Spinal cord (tissue), 10 donors: ENCODE data around the gene SYNPO2. TPM values are rescaled to one million over a fixed set of nuclear protein-coding genes. Genes with fewer than 3 reads are reported as not detected.
"Not testable (repeated sequence)": the region's sequence is repeated elsewhere in the genome, so short reads cannot be mapped to it uniquely, and the experiment has no call there.

Source experiments
- DNase-seq, 6 donors: peaks; one replicate each; pipeline versions ENCODE4 v3.0.0 to v3.0.0-alpha.2; 2013 to 2015; ENCODE audit warnings: low spot score in 6 of 6, low read depth in 4 of 6
- H3K27ac ChIP-seq: one replicate; pipeline ENCODE4 v1.5.1; 2013; ENCODE audit warnings: low read depth, low read length, control low read depth
- H3K27me3 ChIP-seq: one replicate; pipeline ENCODE4 v1.6.1; 2013; ENCODE audit warnings: low read length; ENCODE audit not compliant: control insufficient read depth, insufficient read depth
- H3K36me3 ChIP-seq: one replicate; pipeline ENCODE4 v1.6.1; 2013; ENCODE audit warnings: low read length; ENCODE audit not compliant: control insufficient read depth, insufficient read depth
- H3K4me1 ChIP-seq: one replicate; pipeline ENCODE4 v1.6.1; 2013; ENCODE audit warnings: low read length; ENCODE audit not compliant: control insufficient read depth, insufficient read depth
- H3K4me3 ChIP-seq: one replicate; pipeline ENCODE4 v1.5.1; 2013; ENCODE audit warnings: low read depth, low read length, control low read depth
- H3K9me3 ChIP-seq: one replicate; pipeline ENCODE4 v1.6.1; 2013; ENCODE audit warnings: low read length; ENCODE audit not compliant: control insufficient read depth, insufficient read depth
- WGBS: methylation state at CpG from one replicate; pipeline ENCODE4 v1.1.5; 2013; ENCODE audit warnings: missing lambda C conversion rate; ENCODE audit not compliant: insufficient coverage; 5-methylcytosine and 5-hydroxymethylcytosine counted together
- polyA plus RNA-seq, 2 donors: library from polyadenylated mRNA; unstranded; fragments of 120-200 nt; gene quantifications; one replicate each; pipeline ENCODE4 v1.2.1, GENCODE V29; 2013; ENCODE audit not compliant: insufficient read length in 2 of 2
- total RNA-seq, 2 donors: library from RNA; depleted of rRNA in 1 of 2; stranded (reverse); fragments of 120-200 nt in 1 of 2; fragments of >200 nt in 1 of 2; gene quantifications; one replicate each; pipeline versions ENCODE4 v1.2.3 to v1.2.4, GENCODE V29; 2013 to 2014
- donor health status: healthy.

The SYNPO2 gene
- total and polyA plus RNA-seq, 4 donors = 6.1 to 14.3 (median 9.7) TPM

DNA sequence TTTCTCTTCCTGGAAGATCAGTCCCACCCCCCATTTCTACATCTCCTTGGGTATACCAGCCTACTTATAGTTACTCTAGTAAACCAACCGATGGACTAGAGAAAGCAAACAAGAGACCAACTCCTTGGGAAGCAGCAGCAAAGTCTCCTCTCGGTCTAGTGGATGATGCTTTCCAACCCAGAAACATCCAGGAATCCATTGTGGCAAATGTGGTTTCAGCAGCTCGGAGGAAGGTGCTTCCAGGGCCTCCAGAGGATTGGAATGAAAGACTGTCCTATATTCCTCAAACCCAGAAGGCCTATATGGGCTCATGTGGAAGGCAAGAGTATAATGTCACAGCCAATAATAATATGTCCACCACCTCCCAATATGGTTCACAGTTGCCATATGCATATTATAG is 168.8 kb downstream of the SYNPO2 start:
- Histone ChIP-seq H3K9me3 (no peaks in the 10 kb centered on the region), H3K36me3 (no peaks in the 10 kb centered on the region), H3K27me3 (no peaks in the 10 kb centered on the region), H3K4me3 (no peak overlapping the region), H3K27ac (no peak overlapping the region), H3K4me1 (no peaks in the 10 kb centered on the region)
- no peak for DNase-seq
- WGBS = no CpG with 5 or more reads among the region's 3 CpGs

DNA sequence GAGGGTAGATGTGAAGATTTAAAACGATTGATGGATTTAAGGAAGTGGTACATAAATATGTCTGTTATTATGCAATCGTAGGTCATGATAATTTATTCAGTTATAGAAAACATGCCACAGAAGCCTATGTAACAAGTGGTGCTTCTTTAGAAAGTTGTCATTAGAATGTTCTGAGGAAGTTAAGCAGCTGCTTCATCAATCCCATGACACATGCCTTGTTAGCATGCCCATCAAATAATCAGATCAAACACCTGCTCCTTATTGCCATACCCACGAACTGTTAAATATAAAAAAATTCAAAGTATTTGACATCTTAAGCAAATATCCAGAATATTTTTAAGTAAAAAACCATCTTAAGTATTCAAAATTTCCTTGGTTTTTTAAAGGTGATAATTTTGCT is 170.6 kb downstream of the SYNPO2 start:
- H3K4me3 ChIP-seq = no peak overlapping the region
- H3K27me3 ChIP-seq = no peaks in the 10 kb centered on the region
- DNase-seq = no peak
- no peaks in the 10 kb centered on the region for H3K4me1 ChIP-seq
- H3K9me3 ChIP-seq = no peaks in the 10 kb centered on the region
- no peak overlapping the region for H3K27ac ChIP-seq
- WGBS = no CpG with 5 or more reads among the region's 3 CpGs
- H3K36me3 ChIP-seq = no peaks in the 10 kb centered on the region

DNA sequence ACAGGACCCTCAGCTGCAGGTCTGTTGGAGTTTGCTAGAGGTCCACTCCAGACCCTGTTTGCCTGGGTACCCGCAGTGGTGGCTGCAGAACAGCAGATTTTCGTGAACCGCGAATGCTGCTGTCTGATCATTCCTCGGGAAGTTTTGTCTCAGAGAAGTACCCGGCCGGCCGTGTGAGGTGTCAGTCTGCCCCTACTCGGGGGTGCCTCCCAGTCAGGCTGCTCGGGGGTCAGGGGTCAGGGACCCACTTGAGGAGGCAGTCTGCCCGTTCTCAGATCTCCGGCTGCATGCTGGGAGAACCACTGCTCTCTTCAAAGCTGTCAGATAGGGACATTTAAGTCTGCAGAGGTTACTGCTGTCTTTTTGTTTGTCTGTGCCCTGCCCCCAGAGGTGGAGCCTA is 178.5 kb downstream of the SYNPO2 start:
- WGBS = no CpG with 5 or more reads among the region's 12 CpGs
- H3K9me3 ChIP-seq, H3K27ac ChIP-seq, H3K4me3 ChIP-seq, H3K4me1 ChIP-seq, DNase-seq, H3K36me3 ChIP-seq, H3K27me3 ChIP-seq: not testable (repeated sequence)

DNA sequence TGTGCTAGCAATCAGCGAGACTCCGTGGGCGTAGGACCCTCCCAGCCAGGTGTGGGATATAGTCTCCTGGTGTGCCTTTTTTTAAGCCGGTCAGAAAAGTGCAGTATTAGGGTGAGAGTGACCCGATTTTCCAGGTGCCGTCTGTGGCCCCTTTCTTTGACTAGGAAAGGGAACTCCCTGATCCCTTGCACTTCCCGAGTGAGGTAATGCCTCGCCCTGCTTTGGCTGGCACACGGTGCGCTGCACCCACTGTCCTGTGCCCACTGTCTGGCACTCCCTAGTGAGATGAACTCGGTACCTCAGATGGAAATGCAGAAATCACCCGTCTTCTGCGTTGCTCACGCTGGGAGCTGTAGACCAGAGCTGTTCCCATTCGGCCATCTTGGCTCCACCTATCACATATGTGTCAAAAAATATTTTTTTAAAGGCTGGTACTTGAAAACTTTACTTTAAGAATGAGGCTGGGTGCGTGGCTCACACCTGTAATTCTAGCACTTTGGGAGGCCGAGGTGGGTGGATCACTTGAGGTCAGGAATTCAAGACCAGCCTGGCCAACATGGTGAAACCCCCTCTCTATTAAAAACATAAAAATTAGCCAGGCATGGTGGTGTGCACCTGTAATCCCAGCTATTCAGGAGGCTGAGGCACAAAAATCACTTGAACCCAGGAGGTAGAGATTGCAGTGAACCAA is 179.2 kb downstream of the SYNPO2 start:
- H3K4me1 ChIP-seq, H3K36me3 ChIP-seq, H3K27ac ChIP-seq, H3K9me3 ChIP-seq, H3K27me3 ChIP-seq, H3K4me3 ChIP-seq, DNase-seq: not testable (repeated sequence)
- WGBS = 76% methylated on average over 5 of the region's 17 CpGs

DNA sequence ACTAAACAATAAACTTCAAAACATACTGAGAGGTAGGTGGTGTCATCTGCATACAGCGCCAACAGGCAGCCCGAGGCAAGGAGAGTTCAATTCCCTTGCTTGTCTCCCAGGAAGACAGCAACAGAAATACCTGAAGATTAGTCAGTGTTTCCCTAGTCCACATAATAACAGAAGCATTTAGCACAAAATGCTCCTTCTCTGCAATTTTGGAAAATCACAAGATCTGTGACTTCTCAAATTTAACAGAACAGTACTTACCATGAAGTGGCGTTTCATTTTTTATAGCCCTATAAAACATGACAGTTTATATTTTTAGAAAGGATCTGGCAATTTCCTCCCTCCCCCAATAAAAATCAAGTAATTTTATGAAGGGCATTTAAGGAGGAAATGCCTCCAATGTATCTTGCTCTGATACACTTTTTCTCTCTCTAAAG is 179.9 kb downstream of the SYNPO2 start:
- 79% methylated on average over 2 of the region's 3 CpGs for WGBS
- H3K27ac ChIP-seq = no peak overlapping the region

DNA sequence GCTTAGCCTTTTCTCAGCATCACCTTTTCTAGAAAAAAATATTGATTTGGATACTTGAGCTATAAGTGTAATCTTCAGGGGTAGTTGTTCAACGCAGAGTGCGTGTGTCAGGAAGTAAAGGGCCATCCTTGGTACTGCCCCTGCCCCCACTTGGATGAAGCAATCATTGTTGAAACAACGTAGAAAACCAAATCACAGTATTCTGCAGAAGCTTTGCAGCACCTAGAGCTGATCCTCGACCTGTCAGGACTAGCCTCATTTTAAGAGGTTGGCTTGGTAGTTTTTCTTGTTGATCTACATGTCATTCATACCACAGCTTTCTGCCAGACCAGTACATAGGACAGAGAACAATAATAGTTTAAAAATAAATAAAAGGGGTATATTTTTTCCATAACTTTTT is 181.6 kb downstream of the SYNPO2 start:
- no peak for DNase-seq
- H3K4me1 ChIP-seq = no peaks in the 10 kb centered on the region
- no peaks in the 10 kb centered on the region for H3K36me3 ChIP-seq
- H3K27me3 ChIP-seq = no peaks in the 10 kb centered on the region
- no peak overlapping the region for H3K27ac ChIP-seq
- H3K4me3 ChIP-seq = no peak overlapping the region
- WGBS = 83% methylated on average over 2 of the region's 4 CpGs
- H3K9me3 ChIP-seq = no peaks in the 10 kb centered on the region

More for the DNA sequence above, 179.9 kb downstream of the SYNPO2 start:
- no peaks in the 10 kb centered on the region for H3K36me3 ChIP-seq
- H3K4me1 ChIP-seq = no peaks in the 10 kb centered on the region
- H3K27me3 ChIP-seq = no peaks in the 10 kb centered on the region
- no peak overlapping the region for H3K4me3 ChIP-seq
- DNase-seq = no peak
- H3K9me3 ChIP-seq = no peaks in the 10 kb centered on the region

DNA sequence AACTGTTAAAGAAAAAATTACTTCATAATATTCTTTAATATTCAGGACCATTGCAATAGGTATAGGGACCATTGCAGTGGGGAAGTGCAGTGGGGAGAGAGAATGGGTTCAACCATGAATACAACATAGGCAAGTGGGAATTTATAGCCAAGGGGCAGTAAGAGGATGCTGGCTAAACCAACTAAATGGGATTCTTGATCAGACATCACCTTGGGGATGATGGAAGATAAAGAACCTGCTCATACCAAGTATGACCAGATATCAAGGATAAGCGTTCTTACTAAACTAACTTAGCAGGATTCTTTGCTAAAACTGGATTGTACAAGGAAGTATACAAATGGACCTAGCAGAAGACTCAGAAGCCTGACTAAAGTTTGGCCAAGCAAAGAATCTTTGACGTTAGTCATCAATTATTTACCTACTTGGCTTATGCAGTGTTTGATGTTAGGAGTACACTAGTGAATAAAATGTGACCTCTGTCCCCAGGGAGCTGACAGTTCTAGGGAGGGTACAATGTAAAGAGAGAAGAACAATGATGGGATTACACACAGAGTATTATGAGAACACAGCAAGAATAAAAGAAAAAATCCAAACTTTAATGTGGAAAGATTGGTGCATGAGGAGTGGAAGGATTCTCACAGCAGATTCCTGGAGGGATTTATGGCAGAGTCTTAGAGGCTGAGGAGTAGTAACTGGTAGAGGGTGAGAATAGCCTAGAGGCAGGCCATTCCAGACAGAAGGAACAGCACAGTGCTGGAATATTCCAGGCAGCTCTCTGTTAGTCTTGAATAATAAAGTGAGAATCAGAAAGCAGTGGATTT is 192.3 kb downstream of the SYNPO2 start:
- no peaks in the 10 kb centered on the region for H3K27me3 ChIP-seq
- no peaks in the 10 kb centered on the region for H3K4me1 ChIP-seq
- H3K9me3 ChIP-seq = no peaks in the 10 kb centered on the region
- DNase-seq = no peak
- no peak overlapping the region for H3K27ac ChIP-seq
- WGBS = no CpG with 5 or more reads among the region's 2 CpGs
- no peak overlapping the region for H3K4me3 ChIP-seq
- no peaks in the 10 kb centered on the region for H3K36me3 ChIP-seq

DNA sequence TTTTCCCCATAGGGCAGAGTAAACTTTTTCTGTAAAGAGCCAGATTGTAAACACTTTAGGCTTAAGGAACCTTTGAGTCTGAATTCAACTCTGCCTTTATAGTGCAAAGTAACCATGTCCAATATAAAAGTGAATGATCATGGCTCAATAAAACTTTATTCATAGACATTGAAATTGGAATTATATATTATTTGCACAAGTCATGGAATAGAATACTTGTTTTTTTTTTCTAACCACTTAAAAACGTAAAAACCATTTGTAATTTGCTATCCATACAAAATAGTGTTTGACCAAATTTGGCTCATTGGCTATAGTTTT is 192.8 kb downstream of the SYNPO2 start:
- Histone ChIP-seq H3K4me1 (no peaks in the 10 kb centered on the region), H3K9me3 (no peaks in the 10 kb centered on the region), H3K27me3 (no peaks in the 10 kb centered on the region), H3K27ac (no peak overlapping the region), H3K4me3 (no peak overlapping the region), H3K36me3 (no peaks in the 10 kb centered on the region)
- DNase-seq = no peak
- no CpG with 5 or more reads among the region's 1 CpG for WGBS

DNA sequence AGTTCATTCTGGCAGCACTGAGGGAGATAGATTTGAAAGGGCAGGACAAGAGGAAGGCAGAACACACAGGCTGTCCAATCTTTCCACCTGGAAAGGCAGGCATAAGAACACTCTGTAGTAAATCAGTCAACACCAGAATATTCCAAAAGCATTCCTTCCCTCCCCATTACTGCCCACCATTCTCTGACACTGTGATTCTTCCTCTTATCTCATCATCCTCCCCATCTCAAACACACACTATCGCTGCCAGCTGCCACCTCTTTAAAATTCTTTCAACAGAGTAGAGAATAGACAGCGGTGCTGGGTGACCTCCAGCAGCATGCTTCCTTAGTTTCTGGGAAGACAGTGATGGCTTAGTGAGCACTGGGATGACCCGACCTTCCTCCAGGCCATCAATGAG is 193.3 kb downstream of the SYNPO2 start:
- Histone ChIP-seq H3K36me3 (no peaks in the 10 kb centered on the region), H3K4me1 (no peaks in the 10 kb centered on the region), H3K9me3 (no peaks in the 10 kb centered on the region), H3K27ac (no peak overlapping the region), H3K4me3 (no peak overlapping the region), H3K27me3 (no peaks in the 10 kb centered on the region)
- WGBS = no CpG with 5 or more reads among the region's 3 CpGs
- no peak for DNase-seq

DNA sequence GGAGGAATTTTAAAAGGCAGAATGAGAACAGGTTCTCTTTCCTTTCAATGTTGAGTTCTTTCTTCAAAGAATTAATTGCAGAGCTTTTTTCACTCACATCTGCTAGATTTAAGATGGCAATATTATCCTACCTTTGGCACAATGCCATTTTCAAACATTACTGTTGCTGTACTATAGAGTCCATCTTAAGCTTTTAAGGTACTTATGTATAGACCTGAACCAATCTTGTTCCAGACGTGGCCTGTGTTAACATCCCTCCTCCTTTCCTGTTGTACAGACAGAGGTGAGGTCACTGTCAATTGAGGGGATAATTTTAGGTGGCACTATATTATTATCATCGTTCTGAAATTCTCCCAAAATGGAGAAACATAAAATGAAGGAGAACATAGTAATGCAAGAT is 194.0 kb downstream of the SYNPO2 start:
- no peak for DNase-seq
- Histone ChIP-seq H3K27ac (no peak overlapping the region), H3K36me3 (no peaks in the 10 kb centered on the region), H3K4me1 (no peaks in the 10 kb centered on the region), H3K9me3 (no peaks in the 10 kb centered on the region), H3K4me3 (no peak overlapping the region), H3K27me3 (no peaks in the 10 kb centered on the region)
- WGBS = no CpG with 5 or more reads among the region's 2 CpGs
